Renal cortex interstitium (tissue), 11 donors: ENCODE data around the gene STX7. TPM values are rescaled to one million over a fixed set of nuclear protein-coding genes. Genes with fewer than 3 reads are reported as not detected.

Experiments
- DNase-seq, 11 donors: peaks; one replicate each; pipeline ENCODE4 v3.0.0-alpha.2; 2013; ENCODE audit warnings: low read depth in 9 of 11, low spot score in 4 of 11; ENCODE audit errors: extremely low read depth in 1 of 11
- polyA plus RNA-seq, 3 donors: library from polyadenylated mRNA; unstranded; fragments of 120-200 nt; gene quantifications; one replicate each; pipeline ENCODE4 v1.2.1, GENCODE V29; 2013; ENCODE audit not compliant: insufficient read length in 3 of 3

STX7 gene
- polyA plus RNA-seq, 3 donors: 83.3 to 92.5 (median 84.3) TPM

- DNase-seq: no peak
These were observed 66.6 kb downstream of the STX7 start for GRCh38 chr6:132446141-132446854.

DNA sequence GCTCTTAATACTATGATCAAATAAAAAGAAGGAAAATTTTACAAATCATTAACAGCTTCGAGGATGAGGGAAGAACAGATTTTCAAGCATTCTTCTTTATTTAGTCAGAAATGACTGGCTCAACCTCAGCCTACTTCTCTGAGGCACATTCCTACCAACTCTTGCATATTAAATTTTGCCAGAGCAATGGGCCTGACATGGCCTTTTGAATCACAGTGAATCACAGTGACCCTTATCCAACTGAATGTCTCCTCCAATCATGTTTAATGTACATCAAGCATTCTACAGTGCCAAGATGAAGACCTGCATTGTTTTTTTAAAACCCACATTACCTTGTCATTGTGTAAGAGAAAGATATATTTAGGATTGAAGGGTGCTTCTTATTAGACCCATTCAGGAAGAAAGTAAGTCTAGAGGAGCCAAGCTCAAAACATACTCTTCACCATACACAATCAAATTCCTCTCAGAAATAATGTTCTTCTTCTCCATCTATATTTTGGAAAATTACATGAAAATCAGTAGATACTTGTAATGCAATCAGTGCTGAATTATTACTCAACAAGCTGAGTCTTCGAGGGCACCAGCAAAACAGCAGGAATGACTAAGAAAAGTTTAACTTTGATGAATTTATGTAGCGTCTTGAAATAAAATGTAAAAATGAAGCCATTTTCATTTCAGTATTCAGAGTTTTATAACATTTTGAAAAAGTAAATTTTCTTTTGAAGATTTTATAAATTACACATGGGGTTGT, 67.5 kb downstream of the STX7 start:
- no peak for DNase-seq

DNA sequence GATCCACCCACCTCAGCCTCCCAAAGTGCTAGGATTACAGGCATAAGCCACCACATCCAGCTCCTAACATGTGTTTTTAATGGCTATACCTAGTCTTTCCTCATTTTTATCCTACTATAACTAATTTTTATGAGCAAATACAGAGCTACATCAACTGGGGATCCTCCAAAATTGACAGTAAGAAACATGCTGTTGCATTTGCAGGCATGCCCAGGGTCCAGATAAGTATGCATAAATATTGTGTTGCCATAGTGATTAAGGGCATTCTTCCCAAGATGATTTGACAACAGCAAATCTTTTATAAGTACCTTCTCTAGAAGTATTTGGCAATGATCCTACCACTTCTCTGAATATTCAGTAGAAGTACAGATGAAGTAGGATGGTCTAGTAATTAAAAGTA, 69.7 kb downstream of the STX7 start:
- no peak for DNase-seq

GRCh38 chr6:132430110-132430509, 82.8 kb downstream of the STX7 start:
- DNase-seq: no peak

DNA sequence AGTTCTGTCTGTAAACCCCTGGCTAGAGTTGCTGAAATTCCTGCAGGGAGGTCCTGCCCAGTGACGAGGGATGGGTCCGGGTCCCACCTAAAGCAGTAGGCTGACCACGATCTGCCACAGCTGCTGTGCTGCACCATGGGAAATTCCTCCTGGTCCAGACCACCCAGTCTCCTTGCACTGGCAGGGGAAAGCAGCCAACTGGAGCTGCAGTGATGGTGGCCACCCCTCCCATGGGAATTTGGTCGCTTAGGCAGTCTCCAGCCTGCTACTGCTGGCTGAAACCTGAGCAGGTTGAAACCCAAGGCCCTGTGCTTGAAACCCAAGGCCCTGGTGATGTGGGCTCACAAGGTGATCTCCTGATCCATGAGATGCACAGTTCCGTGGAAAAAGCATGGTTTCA, 87.7 kb downstream of the STX7 start:
- no peak for DNase-seq

GRCh38 chr6:132423839-132424238, 89.1 kb downstream of the STX7 start:
- no peak for DNase-seq

DNA sequence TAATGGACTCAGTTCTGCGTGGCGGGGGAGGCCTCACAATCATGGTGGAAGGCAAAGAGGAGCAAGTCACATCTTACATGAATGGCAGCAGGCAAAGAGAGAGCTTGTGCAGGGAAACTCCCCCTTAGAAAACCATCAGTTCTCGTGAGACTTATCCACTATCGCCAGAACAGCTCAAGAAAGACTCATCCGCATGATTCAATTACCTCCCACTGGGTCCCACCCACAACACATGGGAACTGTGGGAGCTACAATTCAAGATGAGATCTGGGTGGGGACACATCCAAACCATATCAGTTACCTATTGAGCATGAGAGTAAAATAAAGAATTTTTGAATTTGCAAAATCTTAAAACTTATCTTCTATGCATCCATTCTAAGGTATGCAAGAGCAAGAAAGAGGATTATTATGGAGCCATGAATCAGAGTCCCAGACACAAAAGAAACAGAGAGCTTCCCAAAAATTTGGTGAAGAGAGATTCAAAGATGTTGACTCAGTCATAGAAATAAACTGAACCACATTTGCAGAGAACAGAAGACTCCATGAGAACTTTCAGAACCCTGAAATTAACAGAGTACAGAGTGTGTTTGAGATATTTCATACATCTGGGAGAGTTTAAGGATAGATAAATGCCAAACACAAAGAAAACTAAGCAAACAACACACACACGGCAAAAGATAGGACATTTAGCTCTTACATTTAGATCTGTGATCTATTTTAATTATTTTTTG, 94.5 kb downstream of the STX7 start:
- DNase-seq: no peak

GRCh38 chr6:132414761-132415160, 98.2 kb downstream of the STX7 start:
- no peak for DNase-seq

GRCh38 chr6:132414322-132414721, 98.6 kb downstream of the STX7 start:
- no peak for DNase-seq

GRCh38 chr6:132413499-132413802, 99.5 kb downstream of the STX7 start:
- DNase-seq: no peak

DNA sequence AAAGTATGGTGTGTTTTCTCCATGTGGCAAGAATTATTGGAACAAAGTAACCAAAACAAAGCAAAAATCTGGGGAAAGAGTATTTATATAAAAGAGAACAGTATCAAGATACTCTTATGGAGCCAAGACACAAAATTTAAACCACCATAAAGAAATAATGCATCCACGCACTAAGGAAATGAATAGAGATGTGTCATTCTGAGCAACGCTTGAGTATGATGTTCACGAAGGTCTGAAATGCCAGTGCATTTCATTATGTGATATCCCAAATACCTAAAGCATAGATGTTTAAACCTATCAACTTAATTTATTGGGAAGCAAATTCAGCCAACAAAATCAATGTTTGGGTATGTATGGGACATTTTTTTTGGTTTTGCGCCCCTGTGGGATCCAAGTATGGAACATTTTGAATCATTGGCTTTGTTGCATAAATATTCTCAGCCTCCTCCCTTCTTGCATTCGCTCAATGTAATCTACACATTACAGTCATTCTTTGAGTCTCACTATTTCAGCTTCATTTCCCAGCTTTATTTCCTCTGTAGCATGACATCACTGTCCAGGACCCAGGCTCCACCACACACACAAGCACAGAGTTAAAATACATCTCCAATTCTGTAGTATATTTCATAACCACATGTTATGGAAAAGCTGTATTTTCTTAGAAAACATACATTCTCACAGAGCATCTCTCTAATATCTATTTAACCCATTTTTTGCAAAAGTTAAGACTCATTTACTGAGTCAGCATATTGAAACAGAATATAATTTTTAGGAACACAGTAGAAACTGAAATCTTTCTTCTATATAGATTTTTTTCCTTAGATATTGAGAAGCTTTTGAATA, 100.0 kb downstream of the STX7 start:
- no peak for DNase-seq

DNA sequence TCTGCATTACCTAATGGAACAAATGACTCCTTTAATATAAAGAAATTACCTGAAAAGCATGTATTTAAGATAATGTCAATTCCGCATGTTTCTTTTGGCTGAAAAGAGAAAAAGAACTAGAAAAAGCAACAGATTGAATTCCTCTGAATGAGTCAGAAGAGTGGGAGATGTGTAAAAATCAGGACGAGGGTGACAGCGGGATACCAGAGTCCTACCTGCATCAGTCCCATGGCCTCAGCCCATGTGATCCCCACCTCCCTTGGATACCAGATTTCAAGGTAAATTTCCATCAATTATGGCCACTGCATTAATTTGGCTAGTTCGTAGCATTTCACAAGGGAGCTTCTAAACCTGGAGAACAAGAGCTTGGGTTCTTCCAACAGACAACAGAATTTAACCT, 101.6 kb downstream of the STX7 start:
- no peak for DNase-seq

- DNase-seq: no peak
These were observed 102.1 kb downstream of the STX7 start for GRCh38 chr6:132410830-132411229.

DNA sequence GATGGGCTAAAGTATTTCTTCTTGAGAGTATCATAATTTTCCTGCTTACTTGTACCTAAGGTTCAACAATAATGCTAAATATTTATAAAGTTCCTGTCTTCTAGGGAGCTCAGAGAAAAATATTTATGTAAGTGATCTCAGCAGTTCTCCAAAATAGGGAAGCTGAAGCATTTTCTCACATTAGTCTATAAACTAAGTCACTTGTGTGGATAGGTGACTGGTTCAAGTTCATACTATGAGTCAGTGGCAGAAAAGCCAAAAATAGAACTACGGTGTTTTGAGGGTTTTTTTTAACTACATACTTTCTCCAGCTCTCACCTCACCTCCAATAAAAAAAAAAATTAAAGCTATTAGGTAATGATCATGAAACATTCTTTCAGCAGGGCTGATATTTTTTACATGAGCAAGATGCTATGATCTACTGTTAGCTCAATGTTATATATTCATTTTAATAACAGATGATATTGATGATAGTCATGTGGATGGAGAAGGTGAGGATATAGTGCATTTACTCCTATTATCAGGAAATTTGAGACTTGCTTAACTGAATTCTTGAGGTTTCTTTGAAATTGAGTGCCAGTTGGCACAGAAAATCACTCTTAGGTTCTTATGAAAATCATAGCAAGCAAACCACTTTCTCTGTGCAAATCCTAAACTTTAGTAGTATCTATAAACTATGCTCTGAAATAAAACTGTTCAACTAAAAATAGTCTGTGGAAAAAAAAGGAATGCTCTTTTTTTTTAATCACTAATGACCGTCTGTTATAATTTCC, 107.6 kb downstream of the STX7 start:
- no peak for DNase-seq

DNA sequence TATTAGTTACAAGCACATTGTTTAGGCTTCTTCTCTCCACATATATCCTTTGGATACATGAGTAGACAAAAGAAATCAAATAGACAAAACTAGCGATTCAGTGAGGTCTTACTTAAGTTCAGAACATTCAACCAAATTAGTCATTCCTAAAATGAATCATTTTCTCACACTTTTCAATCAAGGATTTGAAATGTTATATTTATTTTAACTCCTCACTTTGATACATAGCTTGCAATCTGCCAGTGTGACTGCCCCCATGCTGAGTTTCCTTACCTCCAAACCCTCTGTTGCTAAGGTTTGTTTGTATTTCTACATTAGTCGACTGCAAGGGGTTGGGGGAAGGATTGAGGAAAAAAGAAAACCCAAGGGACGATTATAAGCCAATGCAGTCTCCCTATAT, 108.2 kb downstream of the STX7 start:
- no peak for DNase-seq

DNA sequence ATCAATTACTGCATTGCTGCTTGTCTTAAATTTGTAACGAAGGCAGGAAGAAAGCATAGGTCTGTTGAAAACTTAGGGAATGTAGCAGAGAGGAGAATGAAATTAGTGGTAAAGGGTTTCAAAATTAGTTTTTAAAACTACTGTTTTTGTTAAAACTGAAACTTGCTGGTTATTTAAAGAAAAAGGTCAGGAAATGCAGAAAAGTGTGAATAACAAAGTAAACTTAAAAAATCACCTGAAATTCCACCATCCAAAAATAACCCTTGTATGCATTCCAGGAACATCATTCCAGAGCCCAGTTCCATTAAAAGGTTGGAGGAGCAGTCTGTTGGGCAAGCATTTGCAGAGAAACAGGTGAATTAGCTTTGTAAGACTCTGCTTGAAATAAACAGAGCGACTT, 108.6 kb downstream of the STX7 start:
- DNase-seq: no peak

DNA sequence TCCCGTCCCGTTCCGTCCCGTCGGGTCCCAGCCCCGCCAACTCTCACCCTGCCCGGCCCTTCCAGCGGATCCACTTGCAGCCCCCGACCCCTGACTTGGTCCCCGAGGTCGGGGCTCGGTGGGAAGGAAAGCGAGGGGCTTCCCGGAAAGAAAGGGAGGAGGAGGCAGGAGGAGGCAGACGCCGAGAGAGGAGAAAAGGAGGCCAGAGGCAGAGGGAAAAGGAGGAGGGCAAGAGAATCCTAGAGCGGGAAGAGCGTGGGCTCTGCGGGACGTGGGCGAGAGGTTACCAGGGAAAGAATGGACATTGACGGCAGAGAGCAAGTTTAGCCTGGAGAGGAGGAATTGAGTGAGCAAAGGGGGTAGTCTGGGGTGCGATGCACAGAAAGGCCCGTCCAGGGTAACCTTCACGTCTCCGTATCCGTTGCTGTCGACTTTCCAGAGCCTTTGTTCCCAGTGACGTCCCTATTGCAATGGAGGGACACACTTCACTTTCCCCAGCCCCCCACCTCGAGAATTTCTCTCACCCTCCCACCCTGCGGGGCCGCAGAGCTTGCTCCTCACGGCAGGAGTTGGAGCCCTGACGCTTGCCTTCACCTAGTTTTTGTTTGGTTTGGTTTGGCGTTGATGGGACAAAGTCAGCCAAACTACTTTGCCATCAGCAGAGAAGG, 111.2 kb downstream of the STX7 start:
- no peak for DNase-seq
